Testis (tissue), 2 donors: ENCODE data around the gene FKBP1B.

Experiments
- CTCF ChIP-seq, 3 experiments: fragments of 450-650 bp in 2 of 3; fragments of 200-600 bp in 1 of 3; sonication (generic) in 1 of 3; IDR thresholded peaks; one replicate each; pipeline ENCODE4 v1.5.1; 2016 to 2019; ENCODE audit warnings: antibody characterized with exemption in 3 of 3, mild to moderate bottlenecking in 2 of 3, moderate library complexity in 1 of 3
- POLR2A ChIP-seq: fragments of 450-650 bp; IDR thresholded peaks from one replicate; pipeline ENCODE4 v1.6.1; 2017; ENCODE audit warnings: antibody characterized with exemption, mild to moderate bottlenecking, moderate library complexity

- TF ChIP-seq POLR2A = no peak
- no peak for TF ChIP-seq CTCF (IDR thresholded peaks at IDR 0.05)
Measured at GRCh38 chr2:24024018-24024417, 25.5 kb upstream of the FKBP1B start.
